Measurements from ENCODE around the gene GRK1.

Gene GRK1

GRCh38 chr13:113666329-113666670 lies 719 bp upstream of the GRK1 start:
- DNase-seq = no peak

GRCh38 chr13:113667771-113668490 lies 912 bp downstream of the GRK1 start:
- DNase-seq = no peak

GRCh38 chr13:113668491-113668971 lies 1.5 kb downstream of the GRK1 start:
- DNase-seq = no peak

- DNase-seq = no peak
These were observed 2.3 kb downstream of the GRK1 start for GRCh38 chr13:113669231-113669754.

- DNase-seq = no peak
These were observed 2.8 kb downstream of the GRK1 start for GRCh38 chr13:113669755-113670341.

GRCh38 chr13:113670541-113670940 lies 3.5 kb downstream of the GRK1 start:
- no peak for DNase-seq

GRCh38 chr13:113671066-113672001 lies 4.3 kb downstream of the GRK1 start:
- DNase-seq = no peak

- no peak for DNase-seq
These were observed 5.1 kb downstream of the GRK1 start for GRCh38 chr13:113672002-113672651.

GRCh38 chr13:113722921-113723320 lies 55.9 kb downstream of the GRK1 start:
- no peak for DNase-seq

GRCh38 chr13:113723410-113724015 lies 56.5 kb downstream of the GRK1 start:
- no peak for DNase-seq

GRCh38 chr13:113724016-113724758 lies 57.2 kb downstream of the GRK1 start:
- DNase-seq = no peak

GRCh38 chr13:113724780-113725315 lies 57.8 kb downstream of the GRK1 start:
- peak; percentile 85 to 91 for DNase-seq

GRCh38 chr13:113725329-113726105 lies 58.5 kb downstream of the GRK1 start:
- DNase-seq = peak; percentile 55 to 74

- DNase-seq = peak in 1 of 2 donors; percentile 51
These were observed 59.2 kb downstream of the GRK1 start for GRCh38 chr13:113726106-113726821.

GRCh38 chr13:113726961-113727411 lies 60.0 kb downstream of the GRK1 start:
- DNase-seq = no peak

- no peak for DNase-seq
These were observed 61.6 kb downstream of the GRK1 start for GRCh38 chr13:113728571-113729054.

- DNase-seq = no peak
These were observed 62.4 kb downstream of the GRK1 start for GRCh38 chr13:113729187-113730019.

GRCh38 chr13:113730258-113730691 lies 63.3 kb downstream of the GRK1 start:
- DNase-seq = no peak

All from CD4-positive, alpha-beta T cell treated with Interferon alpha-2 for 1 hour (primary cell).